HCT116 (cell line): ENCODE measurements around the gene NCKAP5L. TPM values are rescaled to one million over a fixed set of nuclear protein-coding genes. Genes with fewer than 3 reads are reported as not detected.

Source experiments
- ATAC-seq: fragments of 200-7000 bp; cut with Tn5 transposase; 2 replicates; pipeline ENCODE4 v1.9.1; 2020; ENCODE audit warnings: mild to moderate bottlenecking, moderate library complexity
- BruUV-seq: library from RNA; stranded (reverse); fragments of 400-500 nt; replicated peaks from 2 replicates; lab custom pipeline; 2021; lab: Mats Ljungman, UMichigan
- CTCF ChIA-PET: fragments of 300-600 bp; sonication (Branson Sonifier 250); formaldehyde crosslinking; loops from one replicate; lab custom pipeline; 2021; ENCODE audit warnings: antibody characterized with exemption; lab: Charles Lee
- POLR2A ChIA-PET: fragments of 300-600, 350-600 bp; sonication (Branson Sonifier 250); formaldehyde crosslinking; loops from one replicate; lab custom pipeline; 2021; ENCODE audit warnings: antibody characterized with exemption; lab: Charles Lee
- RAD21 ChIA-PET, 2 experiments: fragments of 300-600 bp; sonication (Branson Sonifier 250); formaldehyde crosslinking; loops; one replicate each; lab custom pipeline; 2023; ENCODE audit warnings: low total read pairs in 2 of 2; ENCODE audit not compliant: uncharacterized antibody in 2 of 2, unreplicated experiment in 2 of 2, low non-redundant PET in 1 of 2; lab: Charles Lee
- DNase-seq: peaks from one replicate; pipeline ENCODE4 v3.0.0-alpha.2; 2010; ENCODE audit warnings: low read depth, low spot score
- H2AFZ ChIP-seq: fragments of 200-600 bp; shearing (Covaris generic), sonication (generic); 2 replicates; pipeline ENCODE4 v1.6.1; 2017; ENCODE audit warnings: low read depth, mixed run types, mixed read lengths, antibody characterized with exemption, low read length; ENCODE audit not compliant: poor library complexity, severe bottlenecking
- H3K27ac ChIP-seq: 2 replicates; pipeline ENCODE4 v1.5.1; 2012; ENCODE audit warnings: low read depth, low read length
- H3K27me3 ChIP-seq: fragments of 200-600 bp; sonication (generic); 2 replicates; pipeline ENCODE4 v1.6.1; 2016; ENCODE audit warnings: mixed run types, low read length, mixed read lengths; ENCODE audit not compliant: insufficient read depth
- H3K36me3 ChIP-seq, 2 experiments: fragments of 200-500 bp in 1 of 2; fragments of 200-600 bp in 1 of 2; sonication (Bioruptor generic) in 1 of 2; sonication (generic) in 1 of 2; 2 replicates each; pipeline versions ENCODE4 v1.5.1 to v1.6.1; 2014 to 2016; ENCODE audit warnings: low read length in 2 of 2, inconsistent platforms in 1 of 2, mixed read lengths in 1 of 2, mixed run types in 1 of 2; ENCODE audit not compliant: insufficient read depth in 2 of 2, control insufficient read depth in 1 of 2
- H3K4me1 ChIP-seq, 2 experiments: fragments of 200-600 bp in 1 of 2; sonication (generic) in 1 of 2; 2 replicates each; pipeline versions ENCODE4 v1.5.1 to v1.6.1; 2012 to 2017; ENCODE audit warnings: low read length in 2 of 2, inconsistent platforms in 1 of 2, mild to moderate bottlenecking in 1 of 2, mixed read lengths in 1 of 2, mixed run types in 1 of 2, moderate library complexity in 1 of 2; ENCODE audit not compliant: insufficient read depth in 2 of 2, control insufficient read depth in 1 of 2
- H3K4me2 ChIP-seq: fragments of 200-600 bp; sonication (generic); 2 replicates; pipeline ENCODE4 v1.6.1; 2017; ENCODE audit warnings: mixed run types, low read length, mixed read lengths
- H3K4me3 ChIP-seq, 2 experiments: fragments of 200-600 bp in 1 of 2; sonication (generic) in 1 of 2; replicated peaks in 1 of 2; 2 replicates each; pipeline ENCODE4 v1.5.1; 2011 to 2016; ENCODE audit warnings: low read length in 2 of 2, control low read depth in 1 of 2, low read depth in 1 of 2, mild to moderate bottlenecking in 1 of 2, mixed read lengths in 1 of 2, mixed run types in 1 of 2
- H3K79me2 ChIP-seq: fragments of 200-600 bp; sonication (generic); 2 replicates; pipeline ENCODE4 v1.6.1; 2017; ENCODE audit warnings: mild to moderate bottlenecking, mixed run types, low read length, moderate library complexity, mixed read lengths; ENCODE audit not compliant: insufficient read depth
- H3K9ac ChIP-seq: fragments of 200-600 bp; sonication (generic); 2 replicates; pipeline ENCODE4 v1.6.1; 2016; ENCODE audit warnings: low read length, mixed read lengths
- H3K9me2 ChIP-seq: fragments of 200-600 bp; sonication (generic), shearing (Covaris generic); 2 replicates; pipeline ENCODE4 v1.6.1; 2017; ENCODE audit warnings: mixed run types, mild to moderate bottlenecking, moderate library complexity; ENCODE audit not compliant: insufficient read depth
- H3K9me3 ChIP-seq, 2 experiments: fragments of 200-500 bp in 1 of 2; fragments of 200-600 bp in 1 of 2; sonication (Bioruptor generic) in 1 of 2; sonication (generic) in 1 of 2; 2 replicates each; pipeline ENCODE4 v1.6.1; 2014 to 2017; ENCODE audit warnings: low read length in 2 of 2, mixed read lengths in 2 of 2, inconsistent platforms in 1 of 2, low read depth in 1 of 2, mild to moderate bottlenecking in 1 of 2, mixed run types in 1 of 2, moderate library complexity in 1 of 2; ENCODE audit not compliant: control insufficient read depth in 1 of 2, insufficient read depth in 1 of 2
- H4K20me1 ChIP-seq: fragments of 200-600 bp; sonication (generic), shearing (Covaris generic); 2 replicates; pipeline ENCODE4 v1.6.1; 2017; ENCODE audit warnings: mixed run types, mild to moderate bottlenecking, moderate library complexity; ENCODE audit not compliant: insufficient read depth
- CBX3 ChIP-seq: IDR thresholded peaks from 2 replicates; pipeline ENCODE4 v1.6.1; 2012; ENCODE audit warnings: low read depth
- EGR1 ChIP-seq: IDR thresholded peaks from 2 replicates; pipeline ENCODE4 v1.6.1; 2012; ENCODE audit warnings: low read depth
- EZH2 ChIP-seq: fragments of 200-600 bp; sonication (generic); IDR thresholded peaks from 2 replicates; pipeline ENCODE4 v1.6.1; 2017; ENCODE audit warnings: antibody characterized with exemption, mixed run types
- EZH2phosphoT487 ChIP-seq: fragments of 200-600 bp; IDR thresholded peaks from 2 replicates; pipeline ENCODE4 v1.6.1; 2018; ENCODE audit warnings: antibody characterized with exemption, borderline replicate concordance
- FOSL1 ChIP-seq: IDR thresholded peaks from 2 replicates; pipeline ENCODE4 v1.6.1; 2012; ENCODE audit warnings: low read depth
- JUND ChIP-seq: IDR thresholded peaks from 2 replicates; pipeline ENCODE4 v1.6.1; 2012
- RAD21 ChIP-seq: IDR thresholded peaks from 2 replicates; pipeline ENCODE4 v1.6.1; 2012; ENCODE audit warnings: low read depth, mild to moderate bottlenecking
- SIN3A ChIP-seq: IDR thresholded peaks from 2 replicates; pipeline ENCODE4 v1.6.1; 2012; ENCODE audit warnings: low read depth
- SRF ChIP-seq: IDR thresholded peaks from 2 replicates; pipeline ENCODE4 v1.6.1; 2012; ENCODE audit warnings: low read depth
- ZFX ChIP-seq: fragments of 450-650 bp; IDR thresholded peaks from 2 replicates; pipeline ENCODE4 v1.6.1; 2017
- ZNF274 ChIP-seq: fragments of 200-500 bp; sonication (Bioruptor generic); IDR thresholded peaks from 2 replicates; pipeline ENCODE4 v1.6.1; 2014; ENCODE audit warnings: mild to moderate bottlenecking, low read depth, low read length, inconsistent platforms
- intact Hi-C: fragments of 100-400 bp; cut with micrococcal nuclease; formaldehyde crosslinking; loops from 2 replicates; pipeline ENCODE4 v1.10.0; 2022
- total RNA-seq: library from RNA; stranded (reverse); gene quantifications from one replicate; pipeline ENCODE4 v1.2.1, GENCODE V29; 2021; ENCODE audit not compliant: unreplicated experiment
- TF ChIP-seq, protein P1 (sequence below): IDR thresholded peaks from 2 replicates; pipeline ENCODE4 v1.6.1; 2011; ENCODE audit warnings: mild to moderate bottlenecking, low read length, moderate library complexity; ENCODE audit not compliant: insufficient replicate concordance; ENCODE audit errors: extremely low read depth
- TF ChIP-seq, protein P2 (sequence below): IDR thresholded peaks from 2 replicates; pipeline ENCODE4 v1.6.1; 2012
- TF ChIP-seq, protein P3 (sequence below), 3 experiments: fragments of 200-600 bp in 1 of 3; sonication (generic) in 1 of 3; IDR thresholded peaks in 2 of 3; conservative IDR thresholded peaks in 1 of 3; 2 replicates each; pipeline ENCODE4 v1.5.1; 2012 to 2017; ENCODE audit warnings: low read depth in 2 of 3, low read length in 2 of 3, antibody characterized with exemption in 1 of 3, borderline replicate concordance in 1 of 3, control low read depth in 1 of 3, mild to moderate bottlenecking in 1 of 3, mixed read lengths in 1 of 3, mixed run types in 1 of 3, moderate library complexity in 1 of 3; ENCODE audit not compliant: insufficient read depth in 1 of 3

Gene NCKAP5L
- total RNA-seq, 1 experiment from 2014 or later: 12.1 TPM

DNA sequence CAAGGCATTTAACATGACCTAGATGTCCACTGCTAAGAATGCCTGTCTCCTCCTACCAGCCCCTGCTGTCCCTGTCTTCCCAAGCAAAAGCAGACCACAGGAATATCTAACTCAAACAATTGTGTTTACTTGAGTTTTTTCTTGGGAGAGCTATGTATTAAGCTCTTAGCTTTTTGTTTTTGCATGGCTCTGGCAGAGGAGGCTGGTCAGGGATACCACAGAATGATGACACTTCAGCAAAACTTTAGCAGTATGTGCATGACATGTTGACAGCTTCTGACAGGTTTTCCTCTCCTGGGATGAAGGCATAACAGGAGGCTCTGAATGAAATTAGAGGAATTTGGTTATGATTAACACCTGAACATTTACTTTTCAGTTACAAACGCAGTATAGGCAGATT, 79.9 kb downstream of the NCKAP5L start:
- no TSS peak for BruUV-seq

DNA sequence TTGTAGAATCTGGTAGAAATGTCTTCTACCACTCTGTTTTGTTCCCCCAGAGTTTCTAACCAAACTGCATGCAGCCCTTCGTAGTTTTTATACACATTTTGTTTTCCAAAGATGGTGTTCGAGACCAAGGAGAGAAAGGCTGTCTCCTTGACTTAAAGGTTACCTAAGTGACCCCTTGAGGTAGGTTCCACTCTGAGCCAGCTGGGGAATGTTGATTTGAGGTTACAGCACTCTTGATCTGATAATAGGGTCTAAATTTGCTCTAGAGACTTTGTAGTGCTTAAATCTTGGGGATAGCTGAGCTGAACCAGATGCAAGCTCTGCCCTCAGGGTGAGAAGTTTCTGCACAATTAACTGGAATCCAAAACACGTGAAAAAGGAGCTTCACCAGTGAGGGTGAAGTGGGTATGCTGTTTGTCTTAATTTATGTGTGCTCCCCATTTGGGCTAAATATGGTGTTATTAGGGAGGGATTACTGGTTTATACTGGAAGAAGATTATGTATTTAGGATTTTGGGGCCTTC, 83.8 kb downstream of the NCKAP5L start:
- Histone ChIP-seq H3K79me2 (peaks cover 80% of the 10 kb centered on the region), H3K27me3 (no peaks in the 10 kb centered on the region), H2AFZ (no peak overlapping the region), H3K9me2 (no peaks in the 10 kb centered on the region), H3K27ac (no peak overlapping the region), H3K9ac (no peak overlapping the region), H3K4me2 (no peak overlapping the region), H4K20me1 (peaks cover 40% of the 10 kb centered on the region; the same call in 1 of the 2 replicates), H3K9me3 (no peaks in the 10 kb centered on the region), H3K36me3 (peaks cover 2 to 7% of the 10 kb centered on the region in 2 experiments; a peak in 2 of 4 replicates), H3K4me3 (no peak overlapping the region), H3K4me1 (peaks cover 8 to 21% of the 10 kb centered on the region in 2 experiments; a peak in 3 of 4 replicates)
- ATAC-seq (no peak), DNase-seq (no peak)
- POLR2A ChIA-PET: no interaction called here
- no TSS peak for BruUV-seq
- intact Hi-C loops: no loop called here
- CTCF ChIA-PET: no interaction called here
- TF ChIP-seq ZNF274: no peak
- no peak for TF ChIP-seq SIN3A
- no peak for TF ChIP-seq SRF
- TF ChIP-seq, protein P1, sequence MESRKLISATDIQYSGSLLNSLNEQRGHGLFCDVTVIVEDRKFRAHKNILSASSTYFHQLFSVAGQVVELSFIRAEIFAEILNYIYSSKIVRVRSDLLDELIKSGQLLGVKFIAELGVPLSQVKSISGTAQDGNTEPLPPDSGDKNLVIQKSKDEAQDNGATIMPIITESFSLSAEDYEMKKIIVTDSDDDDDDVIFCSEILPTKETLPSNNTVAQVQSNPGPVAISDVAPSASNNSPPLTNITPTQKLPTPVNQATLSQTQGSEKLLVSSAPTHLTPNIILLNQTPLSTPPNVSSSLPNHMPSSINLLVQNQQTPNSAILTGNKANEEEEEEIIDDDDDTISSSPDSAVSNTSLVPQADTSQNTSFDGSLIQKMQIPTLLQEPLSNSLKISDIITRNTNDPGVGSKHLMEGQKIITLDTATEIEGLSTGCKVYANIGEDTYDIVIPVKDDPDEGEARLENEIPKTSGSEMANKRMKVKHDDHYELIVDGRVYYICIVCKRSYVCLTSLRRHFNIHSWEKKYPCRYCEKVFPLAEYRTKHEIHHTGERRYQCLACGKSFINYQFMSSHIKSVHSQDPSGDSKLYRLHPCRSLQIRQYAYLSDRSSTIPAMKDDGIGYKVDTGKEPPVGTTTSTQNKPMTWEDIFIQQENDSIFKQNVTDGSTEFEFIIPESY: no peak
- no peak for TF ChIP-seq FOSL1
- TF ChIP-seq EZH2: no peak
- TF ChIP-seq, protein P2, sequence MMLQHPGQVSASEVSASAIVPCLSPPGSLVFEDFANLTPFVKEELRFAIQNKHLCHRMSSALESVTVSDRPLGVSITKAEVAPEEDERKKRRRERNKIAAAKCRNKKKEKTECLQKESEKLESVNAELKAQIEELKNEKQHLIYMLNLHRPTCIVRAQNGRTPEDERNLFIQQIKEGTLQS: no peak
- TF ChIP-seq, protein P3, sequence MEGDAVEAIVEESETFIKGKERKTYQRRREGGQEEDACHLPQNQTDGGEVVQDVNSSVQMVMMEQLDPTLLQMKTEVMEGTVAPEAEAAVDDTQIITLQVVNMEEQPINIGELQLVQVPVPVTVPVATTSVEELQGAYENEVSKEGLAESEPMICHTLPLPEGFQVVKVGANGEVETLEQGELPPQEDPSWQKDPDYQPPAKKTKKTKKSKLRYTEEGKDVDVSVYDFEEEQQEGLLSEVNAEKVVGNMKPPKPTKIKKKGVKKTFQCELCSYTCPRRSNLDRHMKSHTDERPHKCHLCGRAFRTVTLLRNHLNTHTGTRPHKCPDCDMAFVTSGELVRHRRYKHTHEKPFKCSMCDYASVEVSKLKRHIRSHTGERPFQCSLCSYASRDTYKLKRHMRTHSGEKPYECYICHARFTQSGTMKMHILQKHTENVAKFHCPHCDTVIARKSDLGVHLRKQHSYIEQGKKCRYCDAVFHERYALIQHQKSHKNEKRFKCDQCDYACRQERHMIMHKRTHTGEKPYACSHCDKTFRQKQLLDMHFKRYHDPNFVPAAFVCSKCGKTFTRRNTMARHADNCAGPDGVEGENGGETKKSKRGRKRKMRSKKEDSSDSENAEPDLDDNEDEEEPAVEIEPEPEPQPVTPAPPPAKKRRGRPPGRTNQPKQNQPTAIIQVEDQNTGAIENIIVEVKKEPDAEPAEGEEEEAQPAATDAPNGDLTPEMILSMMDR (IDR thresholded peaks at IDR 0.05 in 2 of 3, conservative IDR thresholded peaks at IDR 0.05 in 1 of 3; ENCODE audit: borderline replicate concordance in 1 of 3, insufficient read depth in 1 of 3, low read depth in 2 of 3, low read length in 2 of 3): no peak
- TF ChIP-seq ZFX: no peak
- no peak for TF ChIP-seq EZH2phosphoT487
- TF ChIP-seq CBX3: no peak
- RAD21 ChIA-PET: no interaction called here

More for the DNA sequence above, 79.9 kb downstream of the NCKAP5L start:
- DNase-seq (no peak), ATAC-seq (no peak)
- H3K27me3 ChIP-seq: no peaks in the 10 kb centered on the region
- CTCF ChIA-PET: no interaction called here
- no peak overlapping the region for H2AFZ ChIP-seq
- H4K20me1 ChIP-seq: peaks cover 28% of the 10 kb centered on the region; the same call in 1 of the 2 replicates
- no peak overlapping the region for H3K4me2 ChIP-seq
- no peaks in the 10 kb centered on the region for H3K9me3 ChIP-seq
- intact Hi-C loops: no loop called here
- H3K4me3 ChIP-seq: no peak overlapping the region
- no peak overlapping the region for H3K27ac ChIP-seq
- TF ChIP-seq, protein P2: no peak
- no peak for TF ChIP-seq ZNF274
- TF ChIP-seq EGR1: no peak
- no peak for TF ChIP-seq EZH2phosphoT487
- TF ChIP-seq JUND: no peak
- no peak for TF ChIP-seq RAD21
- H3K36me3 ChIP-seq: peaks cover 10 to 18% of the 10 kb centered on the region in 2 experiments
- H3K9me2 ChIP-seq: no peaks in the 10 kb centered on the region
- no peak overlapping the region for H3K9ac ChIP-seq
- POLR2A ChIA-PET: no interaction called here
- peaks cover 100% of the 10 kb centered on the region for H3K79me2 ChIP-seq
- peaks cover 3 to 16% of the 10 kb centered on the region in 2 experiments; a peak in 3 of 4 replicates for H3K4me1 ChIP-seq
- RAD21 ChIA-PET: no interaction called here
